Lung (tissue), 12 donors: ENCODE results near the gene WNT4. TPM values are rescaled to one million over a fixed set of nuclear protein-coding genes. Genes with fewer than 3 reads are reported as not detected.

Experiments
- ATAC-seq: fragments of 200-7000 bp; cut with Tn5 transposase; one replicate; pipeline ENCODE4 v1.9.1; 2020; ENCODE audit warnings: moderate number of reproducible peaks; ENCODE audit not compliant: insufficient read depth, low FRiP score
- DNase-seq, 3 donors: peaks; one replicate each; pipeline ENCODE4 v3.0.0-alpha.2; 2013 to 2017
- H3K27ac ChIP-seq, 2 donors: one replicate each; pipeline ENCODE4 v1.5.1; 2013; ENCODE audit warnings: mild to moderate bottlenecking in 2 of 2, moderate library complexity in 2 of 2, control low read depth in 1 of 2, inconsistent platforms in 1 of 2, low read depth in 1 of 2, low read length in 1 of 2
- H3K27me3 ChIP-seq, 3 donors: one replicate each; pipeline ENCODE4 v1.5.1; 2013; ENCODE audit warnings: low read length in 2 of 3; ENCODE audit not compliant: control insufficient read depth in 3 of 3, insufficient read depth in 3 of 3
- H3K36me3 ChIP-seq, 4 donors: one replicate each; pipeline ENCODE4 v1.5.1; 2013; ENCODE audit warnings: low read length in 4 of 4, mild to moderate bottlenecking in 1 of 4, moderate library complexity in 1 of 4; ENCODE audit not compliant: control insufficient read depth in 4 of 4, insufficient read depth in 4 of 4
- H3K4me1 ChIP-seq, 5 donors: one replicate each; pipeline ENCODE4 v1.5.1; 2013; ENCODE audit warnings: low read length in 5 of 5, mild to moderate bottlenecking in 2 of 5, moderate library complexity in 1 of 5; ENCODE audit not compliant: control insufficient read depth in 5 of 5, insufficient read depth in 5 of 5
- H3K4me3 ChIP-seq: one replicate; pipeline ENCODE4 v1.5.1; 2013; ENCODE audit warnings: mild to moderate bottlenecking, control low read depth, moderate library complexity
- H3K9ac ChIP-seq, 2 donors: one replicate each; pipeline ENCODE4 v1.5.1; 2013; ENCODE audit warnings: low read length in 2 of 2, control low read depth in 1 of 2; ENCODE audit not compliant: insufficient read depth in 1 of 2
- H3K9me3 ChIP-seq, 4 donors: one replicate each; pipeline ENCODE4 v1.5.1; 2013; ENCODE audit warnings: low read length in 3 of 4, mild to moderate bottlenecking in 1 of 4, moderate library complexity in 1 of 4; ENCODE audit not compliant: control insufficient read depth in 4 of 4, insufficient read depth in 3 of 4
- WGBS, 2 donors: extraction: QIAGEN DNeasy Blood & Tissue Kit; methylation state at CpG; one replicate each; pipeline ENCODE4 v1.1.7; 2013; 5-methylcytosine and 5-hydroxymethylcytosine counted together
- polyA plus RNA-seq, 2 donors: library from polyadenylated mRNA; stranded (reverse); fragments of 200-250 nt; gene quantifications; one replicate each; pipeline ENCODE4 v1.2.1, GENCODE V29; 2013
- total RNA-seq, 2 donors: library from RNA; depleted of rRNA in 1 of 2; stranded (reverse); fragments of >200 nt in 1 of 2; gene quantifications; one replicate each; pipeline ENCODE4 v1.2.1, GENCODE V29; 2014 to 2021
- TF ChIP-seq, protein P1 (sequence below): IDR thresholded peaks from 2 replicates; pipeline ENCODE4 v1.5.1; 2012; ENCODE audit warnings: mild to moderate bottlenecking; ENCODE audit errors: control extremely low read depth, extremely low read depth
- donor health status: control.
- donor health status: control.
- donor health status: Bipolar disorder and iron deficiency.
- donor health status: healthy.
- donor health status: DM: yes; HTN: yes; CAD: no.

WNT4 gene
- total and polyA plus RNA-seq, 4 donors = 0.94 to 4.2 (median 2.2) TPM

- 85 to 93% methylated on average over 15 of the region's 15 CpGs for WGBS, 2 donors
- peaks cover 0 to 6% (median 5%) of the 10 kb centered on the region in 3 donors for H3K27me3 ChIP-seq
Observed at GRCh38 chr1:22139066-22139594, 3.8 kb downstream of the WNT4 start.

DNA sequence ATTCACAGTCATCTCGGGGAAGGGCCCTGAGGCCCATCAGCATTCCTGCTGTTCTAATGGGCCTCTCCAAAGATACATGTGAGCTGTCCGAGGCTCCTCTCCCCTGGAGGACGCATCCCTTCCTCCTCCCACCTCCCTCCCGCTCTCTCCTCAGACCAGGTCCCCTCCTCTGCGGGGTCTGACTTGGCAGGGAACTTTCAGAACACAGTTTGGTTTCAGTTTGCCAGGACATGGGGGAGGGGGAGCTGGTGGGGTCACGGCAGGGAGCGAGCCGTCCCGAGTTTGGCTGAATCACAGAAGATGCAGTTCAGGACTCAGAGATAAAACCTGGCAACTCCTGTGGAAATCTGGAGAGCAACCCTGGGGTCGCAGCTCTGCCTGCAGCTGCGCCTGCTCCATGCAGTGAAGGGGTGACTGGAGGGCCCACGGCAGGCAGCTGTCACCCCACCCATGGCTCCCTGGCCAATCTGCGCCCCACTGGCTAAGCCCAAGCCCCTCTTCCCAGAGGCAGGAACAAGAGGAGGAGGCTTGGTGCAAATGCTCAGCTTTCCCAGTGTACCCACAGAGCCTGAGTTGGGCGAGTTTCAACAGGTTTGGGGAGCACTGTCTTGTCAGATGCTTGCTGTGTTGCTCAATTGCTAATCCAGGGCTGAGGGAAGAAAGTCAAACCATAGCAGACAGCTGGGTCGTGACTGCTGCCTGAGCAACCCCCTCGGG lies 5.7 kb downstream of the WNT4 start:
- Histone ChIP-seq H3K27ac (no peak overlapping the region), H3K36me3 (no peaks in the 10 kb centered on the region), H3K4me3 (no peak overlapping the region), H3K9ac (no peak overlapping the region), H3K4me1 (peaks cover 0 to 41% (median 6%) of the 10 kb centered on the region in 5 donors), H3K9me3 (no peaks in the 10 kb centered on the region), H3K27me3 (no peaks in the 10 kb centered on the region)
- 66 to 74% methylated on average over 16 of the region's 16 CpGs for WGBS, 2 donors
- DNase-seq = peak; percentile 83 to 91 (median 84)
- no peak for ATAC-seq
- TF ChIP-seq, protein P1, sequence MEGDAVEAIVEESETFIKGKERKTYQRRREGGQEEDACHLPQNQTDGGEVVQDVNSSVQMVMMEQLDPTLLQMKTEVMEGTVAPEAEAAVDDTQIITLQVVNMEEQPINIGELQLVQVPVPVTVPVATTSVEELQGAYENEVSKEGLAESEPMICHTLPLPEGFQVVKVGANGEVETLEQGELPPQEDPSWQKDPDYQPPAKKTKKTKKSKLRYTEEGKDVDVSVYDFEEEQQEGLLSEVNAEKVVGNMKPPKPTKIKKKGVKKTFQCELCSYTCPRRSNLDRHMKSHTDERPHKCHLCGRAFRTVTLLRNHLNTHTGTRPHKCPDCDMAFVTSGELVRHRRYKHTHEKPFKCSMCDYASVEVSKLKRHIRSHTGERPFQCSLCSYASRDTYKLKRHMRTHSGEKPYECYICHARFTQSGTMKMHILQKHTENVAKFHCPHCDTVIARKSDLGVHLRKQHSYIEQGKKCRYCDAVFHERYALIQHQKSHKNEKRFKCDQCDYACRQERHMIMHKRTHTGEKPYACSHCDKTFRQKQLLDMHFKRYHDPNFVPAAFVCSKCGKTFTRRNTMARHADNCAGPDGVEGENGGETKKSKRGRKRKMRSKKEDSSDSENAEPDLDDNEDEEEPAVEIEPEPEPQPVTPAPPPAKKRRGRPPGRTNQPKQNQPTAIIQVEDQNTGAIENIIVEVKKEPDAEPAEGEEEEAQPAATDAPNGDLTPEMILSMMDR = no peak

More at GRCh38 chr1:22139066-22139594, 3.8 kb downstream of the WNT4 start:
- peaks cover 0 to 40% (median 6%) of the 10 kb centered on the region in 5 donors for H3K4me1 ChIP-seq
- no peak overlapping the region for H3K27ac ChIP-seq
- no peaks in the 10 kb centered on the region for H3K9me3 ChIP-seq
- H3K9ac ChIP-seq = no peak overlapping the region
- H3K4me3 ChIP-seq = no peak overlapping the region
- ATAC-seq (no peak), DNase-seq (no peak)
- TF ChIP-seq, protein P1 = no peak
- no peaks in the 10 kb centered on the region for H3K36me3 ChIP-seq

- peaks cover 0 to 25% (median 6%) of the 10 kb centered on the region in 5 donors for H3K4me1 ChIP-seq
- no peak overlapping the region for H3K27ac ChIP-seq
- no peaks in the 10 kb centered on the region for H3K9me3 ChIP-seq
- H3K36me3 ChIP-seq = peaks cover 0 to 2% (median 0%) of the 10 kb centered on the region in 4 donors
- no peak overlapping the region for H3K9ac ChIP-seq
- WGBS, 2 donors = 33% methylated on average over 15 of the region's 15 CpGs
- DNase-seq (peak in 1 of 3 donors; percentile 35), ATAC-seq (no peak)
- H3K27me3 ChIP-seq = no peaks in the 10 kb centered on the region
- TF ChIP-seq, protein P1 = no peak
- H3K4me3 ChIP-seq = no peak overlapping the region
Observed at GRCh38 chr1:22133931-22134324, 9.0 kb downstream of the WNT4 start.
